HG03025 (cell line): Measurements from ENCODE around the gene PCNT.
"Not testable (repeated sequence)": the region's sequence is repeated elsewhere in the genome, so short reads cannot be mapped to it uniquely, and the experiment has no call there.

Experiments used
- ATAC-seq: cut with Tn5 transposase; IDR thresholded peaks from one replicate; pipeline ENCODE4 v1.9.1; 2021; ENCODE audit warnings: mild to moderate bottlenecking, moderate library complexity; ENCODE audit not compliant: unreplicated experiment, low FRiP score

The PCNT gene

DNA sequence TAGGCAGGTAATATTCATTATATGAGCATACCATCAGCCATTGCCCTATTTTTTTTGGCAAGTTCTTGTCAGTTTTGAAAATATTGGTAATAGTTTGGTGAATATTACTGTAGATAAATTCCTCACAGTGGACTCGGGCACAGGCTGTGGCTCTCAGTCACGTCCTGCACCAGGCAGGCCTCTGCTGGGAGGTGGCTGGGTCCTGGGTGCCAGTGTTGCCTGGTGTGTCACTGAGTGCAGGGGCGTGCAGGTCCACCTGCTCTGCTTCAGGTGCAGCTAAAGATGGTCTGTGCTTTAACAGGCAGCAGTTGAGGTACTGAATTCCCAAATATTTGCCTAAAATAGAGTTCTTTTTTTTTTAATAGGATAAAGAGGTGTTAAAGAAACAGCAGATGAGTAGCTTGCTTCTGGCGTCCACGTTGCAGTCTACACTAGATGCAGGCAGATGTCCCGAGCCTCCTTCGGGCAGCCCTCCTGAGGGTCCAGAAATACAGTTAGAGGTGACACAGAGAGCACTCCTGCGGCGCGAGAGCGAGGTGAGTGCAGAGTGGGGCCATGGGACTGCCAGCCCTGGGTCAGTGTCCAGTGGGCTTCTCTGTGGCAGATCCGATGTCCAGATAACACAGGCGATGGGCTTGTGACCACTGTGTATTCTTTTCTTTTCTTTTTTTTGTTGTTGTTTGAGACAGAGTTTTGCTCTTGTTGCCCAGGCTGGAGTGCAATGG is 77.4 kb downstream of the PCNT start:
- no peak for ATAC-seq

DNA sequence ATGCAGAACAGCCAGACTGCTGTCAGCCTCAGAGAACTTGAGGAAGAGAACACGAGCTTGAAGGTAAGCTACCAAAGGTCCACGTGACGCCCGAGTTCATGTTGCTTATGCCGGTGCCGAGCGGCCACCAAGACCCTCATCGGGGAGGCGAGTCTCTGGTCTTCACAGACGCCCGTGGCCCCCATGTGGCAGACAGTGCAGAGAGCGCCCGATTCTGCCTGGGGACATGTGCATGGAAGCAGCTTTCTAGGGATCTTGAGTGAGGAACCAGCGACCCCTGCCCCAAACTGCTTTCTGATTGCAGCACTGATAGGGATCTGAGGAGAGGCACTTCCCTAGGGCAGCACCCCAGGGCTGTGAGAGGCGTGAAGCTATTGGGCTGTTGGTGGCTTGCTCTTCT is 78.5 kb downstream of the PCNT start:
- ATAC-seq: no peak

DNA sequence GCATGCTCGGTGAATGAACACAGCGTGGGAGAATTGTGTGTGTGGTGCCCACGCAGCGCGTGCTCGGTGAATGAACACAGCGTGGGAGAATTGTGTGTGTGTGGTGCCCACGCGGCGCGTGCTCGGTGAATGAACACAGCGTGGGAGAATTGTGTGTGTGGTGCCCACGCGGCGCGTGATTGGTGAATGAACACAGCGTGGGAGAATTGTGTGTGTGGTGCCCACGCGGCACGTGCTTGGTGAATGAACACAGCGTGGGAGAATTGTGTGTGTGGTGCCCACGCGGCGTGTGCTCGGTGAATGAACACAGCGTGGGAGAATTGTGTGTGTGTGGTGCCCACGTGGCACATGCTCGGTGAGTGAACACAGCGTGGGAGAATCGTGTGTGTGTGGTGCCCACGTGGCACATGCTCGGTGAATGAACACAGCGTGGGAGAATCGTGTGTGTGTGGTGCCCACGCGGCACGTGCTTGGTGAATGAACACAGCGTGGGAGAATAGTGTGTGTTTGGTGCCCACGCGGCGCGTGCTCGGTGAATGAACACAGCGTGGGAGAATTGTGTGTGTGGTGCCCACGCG is 79.4 kb downstream of the PCNT start:
- ATAC-seq: not testable (repeated sequence)

DNA sequence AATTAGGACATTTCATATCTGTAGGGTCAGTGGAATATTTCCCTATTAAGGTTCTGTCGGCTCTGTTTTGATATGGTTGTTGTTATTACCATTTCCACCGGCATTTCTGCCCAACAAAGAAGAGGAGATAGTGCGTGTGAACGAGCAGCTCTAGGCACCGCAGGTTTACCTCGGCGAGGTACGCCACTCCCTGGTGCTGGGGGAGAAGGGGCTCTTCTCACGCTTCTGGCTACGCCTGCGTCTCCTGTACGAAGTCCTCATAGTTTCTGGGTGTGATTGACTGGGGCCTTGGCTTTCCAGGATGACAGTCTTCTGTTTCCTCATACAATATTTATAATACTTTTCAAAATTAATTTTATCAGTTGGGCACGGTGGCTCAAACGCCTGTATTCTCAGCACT is 80.3 kb downstream of the PCNT start:
- ATAC-seq: no peak

DNA sequence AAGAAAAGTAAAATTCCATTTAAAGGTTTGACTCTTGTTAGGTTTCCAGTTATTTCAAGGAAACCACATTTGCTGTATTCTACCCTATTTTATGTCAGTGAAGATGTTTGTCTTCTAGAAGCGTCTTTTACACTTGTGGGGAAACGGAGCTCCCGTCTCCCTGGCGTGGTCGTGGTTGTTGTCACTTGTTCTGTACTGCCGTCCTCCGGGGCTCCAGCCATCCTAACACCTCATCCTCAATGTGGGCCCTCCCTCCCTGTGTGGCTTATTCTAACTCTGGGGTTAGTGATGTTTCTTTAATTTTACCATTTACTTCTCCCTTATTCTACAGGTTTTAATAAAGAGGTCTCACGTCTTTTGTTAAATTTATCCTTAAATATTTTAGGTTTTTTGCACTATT is 82.0 kb downstream of the PCNT start:
- ATAC-seq: no peak

DNA sequence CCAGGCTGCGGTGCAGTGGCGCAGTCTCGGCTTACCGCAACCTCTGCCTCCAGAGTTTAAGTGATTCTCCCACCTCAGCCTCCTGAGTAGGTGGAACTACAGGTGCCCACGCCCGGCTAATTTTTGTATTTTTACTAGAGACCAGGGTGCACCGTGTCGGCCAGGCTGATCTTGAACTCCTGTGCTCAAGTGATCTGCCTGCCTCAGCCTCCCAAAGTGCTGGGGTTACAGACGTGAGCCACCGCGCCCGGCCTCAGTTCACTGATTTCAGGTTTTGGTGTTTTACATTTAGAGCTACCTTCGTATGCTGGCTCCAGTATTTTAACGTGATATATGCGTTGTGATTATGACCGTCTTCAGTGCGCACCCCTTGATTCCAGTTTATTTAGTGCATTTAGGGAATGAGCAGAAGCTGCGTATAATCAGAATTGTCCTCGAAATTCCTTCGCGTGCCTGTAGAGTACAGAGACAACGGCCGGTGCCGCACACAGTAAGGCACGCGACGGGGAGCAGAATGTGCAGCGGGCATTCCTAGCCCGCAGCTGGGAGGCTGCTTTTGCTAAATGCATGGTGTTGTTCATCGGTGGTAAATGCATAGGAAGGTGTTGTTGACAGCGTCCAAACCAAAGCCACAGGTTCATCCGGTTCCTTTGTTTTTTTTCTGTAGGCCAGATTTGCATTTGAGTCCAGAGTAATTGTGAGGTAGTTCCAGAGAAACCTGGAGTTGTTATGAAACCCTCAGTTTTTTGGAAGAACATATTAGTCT is 85.9 kb downstream of the PCNT start:
- no peak for ATAC-seq

DNA sequence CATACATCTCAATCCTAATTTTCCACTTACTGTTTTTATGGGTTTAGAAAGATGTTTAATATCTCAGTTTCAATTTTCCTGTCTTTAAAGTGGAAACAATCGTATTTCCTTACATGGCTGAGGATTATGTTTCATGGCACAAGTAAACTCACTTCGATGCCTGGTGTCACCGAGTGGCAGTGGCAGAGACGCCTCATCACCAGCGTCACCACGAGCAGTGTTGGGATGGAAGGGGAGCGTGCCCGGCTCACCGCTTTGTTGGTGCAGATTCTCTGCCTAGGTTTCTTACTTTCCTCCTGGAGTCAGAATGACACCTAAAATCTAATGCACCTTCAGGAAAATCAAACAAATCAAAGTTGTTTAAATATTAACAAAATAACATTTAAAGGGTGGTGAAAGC is 86.6 kb downstream of the PCNT start:
- no peak for ATAC-seq

DNA sequence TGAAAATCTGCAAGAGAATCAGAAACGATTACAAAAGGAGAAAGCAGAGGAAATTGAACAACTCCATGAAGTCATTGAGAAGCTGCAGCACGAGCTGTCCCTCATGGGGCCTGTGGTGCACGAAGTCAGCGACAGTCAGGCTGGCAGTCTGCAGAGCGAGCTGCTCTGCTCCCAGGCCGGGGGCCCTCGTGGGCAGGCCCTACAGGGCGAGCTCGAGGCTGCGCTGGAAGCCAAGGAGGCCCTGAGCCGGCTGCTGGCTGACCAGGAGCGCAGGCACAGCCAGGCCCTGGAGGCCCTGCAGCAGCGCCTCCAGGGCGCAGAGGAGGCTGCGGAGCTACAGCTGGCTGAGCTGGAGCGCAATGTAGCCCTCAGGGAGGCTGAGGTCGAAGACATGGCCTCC is 87.3 kb downstream of the PCNT start:
- no peak for ATAC-seq

DNA sequence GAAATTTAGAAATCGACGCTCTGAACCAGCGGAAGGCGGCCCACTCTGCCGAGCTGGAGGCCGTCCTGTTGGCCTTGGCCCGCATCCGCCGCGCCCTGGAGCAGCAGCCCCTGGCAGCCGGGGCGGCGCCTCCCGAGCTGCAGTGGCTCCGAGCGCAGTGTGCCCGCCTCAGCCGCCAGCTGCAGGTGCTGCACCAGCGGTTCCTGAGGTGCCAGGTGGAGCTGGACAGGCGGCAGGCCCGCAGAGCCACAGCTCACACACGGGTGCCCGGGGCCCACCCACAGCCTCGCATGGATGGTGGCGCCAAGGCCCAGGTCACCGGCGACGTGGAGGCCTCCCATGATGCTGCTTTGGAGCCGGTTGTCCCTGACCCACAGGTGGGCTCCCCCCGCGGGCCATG is 87.7 kb downstream of the PCNT start:
- no peak for ATAC-seq

DNA sequence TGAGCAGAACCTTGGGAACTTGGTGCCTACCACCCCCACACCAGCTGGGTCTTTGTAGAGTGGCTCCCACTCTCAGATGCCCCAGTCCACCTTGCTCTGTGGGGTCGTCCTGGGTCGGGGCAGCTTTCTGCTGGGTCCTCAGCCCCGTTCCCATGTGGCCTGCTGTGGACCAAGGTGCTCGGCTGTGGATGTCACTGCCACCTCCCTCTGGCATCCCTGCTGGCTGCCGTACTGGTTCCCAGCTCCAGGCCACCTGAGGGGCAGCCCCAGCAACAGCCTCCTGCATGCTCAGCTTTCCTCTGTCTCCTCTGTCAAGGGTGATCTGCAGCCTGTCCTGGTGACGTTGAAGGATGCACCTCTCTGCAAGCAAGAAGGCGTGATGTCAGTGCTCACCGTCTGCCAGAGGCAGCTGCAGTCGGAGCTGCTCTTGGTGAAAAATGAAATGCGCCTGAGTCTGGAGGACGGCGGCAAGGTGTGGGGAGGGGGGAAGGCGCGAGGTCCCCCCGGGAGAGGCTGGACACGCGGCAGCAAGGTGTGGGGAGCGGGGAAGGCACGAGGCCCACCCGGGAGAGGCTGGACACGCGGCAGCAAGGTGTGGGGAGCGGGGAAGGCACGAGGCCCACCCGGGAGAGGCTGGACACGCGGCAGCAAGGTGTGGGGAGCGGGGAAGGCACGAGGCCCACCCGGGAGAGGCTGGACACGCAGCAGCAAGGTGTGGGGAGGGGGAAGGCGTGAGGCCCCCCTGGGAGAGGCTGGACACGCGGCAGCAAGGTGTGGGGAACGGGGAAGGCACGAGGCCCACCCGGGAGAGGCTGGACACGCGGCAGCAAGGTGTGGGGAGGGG is 88.8 kb downstream of the PCNT start:
- ATAC-seq: no peak

DNA sequence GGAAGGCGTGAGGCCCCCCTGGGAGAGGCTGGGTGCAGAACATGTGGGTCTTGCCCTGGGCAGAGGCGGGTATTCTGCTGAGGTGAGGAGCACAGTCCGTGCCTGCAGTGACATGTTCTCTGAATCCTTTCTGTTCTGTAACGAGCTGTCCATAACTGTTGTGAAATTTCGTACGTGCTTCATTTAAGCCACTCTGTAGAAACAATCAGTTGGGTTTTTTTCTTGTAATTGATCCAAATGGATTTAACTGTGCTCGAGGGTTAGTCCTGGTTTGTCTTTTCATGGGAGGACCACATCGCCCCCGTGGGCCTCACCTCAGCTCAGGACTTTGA is 89.4 kb downstream of the PCNT start:
- ATAC-seq: no peak

DNA sequence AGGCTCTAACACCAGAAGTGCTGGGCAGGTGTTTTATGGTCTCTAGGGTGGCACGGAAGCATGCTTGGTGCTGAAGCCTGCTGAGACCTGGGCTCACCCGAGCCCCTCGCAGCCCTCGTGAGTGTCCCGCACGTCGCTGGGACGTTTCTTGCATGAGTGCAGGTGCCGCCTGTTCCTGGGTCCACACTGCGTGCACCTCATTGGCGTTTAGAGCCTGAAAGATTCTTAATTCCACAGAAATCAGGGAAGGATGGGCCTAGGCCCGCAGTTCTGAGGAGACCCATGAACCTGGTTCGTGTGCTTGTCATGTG is 91.0 kb downstream of the PCNT start:
- no peak for ATAC-seq

DNA sequence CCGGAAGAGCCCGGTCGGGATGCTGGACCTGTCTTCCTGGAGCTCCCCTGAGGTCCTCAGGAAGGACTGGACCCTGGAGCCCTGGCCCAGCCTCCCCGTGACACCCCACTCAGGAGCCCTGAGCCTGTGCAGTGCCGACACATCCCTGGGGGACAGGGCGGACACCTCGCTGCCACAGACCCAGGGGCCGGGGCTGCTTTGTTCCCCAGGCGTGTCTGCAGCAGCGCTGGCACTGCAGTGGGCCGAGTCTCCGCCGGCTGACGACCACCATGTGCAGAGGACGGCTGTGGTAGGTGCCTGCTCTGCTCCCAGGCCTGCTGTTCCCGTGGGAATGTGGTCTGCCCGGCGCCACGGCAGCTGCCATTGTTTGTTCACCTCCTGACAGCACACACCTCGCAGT is 92.6 kb downstream of the PCNT start:
- no peak for ATAC-seq

DNA sequence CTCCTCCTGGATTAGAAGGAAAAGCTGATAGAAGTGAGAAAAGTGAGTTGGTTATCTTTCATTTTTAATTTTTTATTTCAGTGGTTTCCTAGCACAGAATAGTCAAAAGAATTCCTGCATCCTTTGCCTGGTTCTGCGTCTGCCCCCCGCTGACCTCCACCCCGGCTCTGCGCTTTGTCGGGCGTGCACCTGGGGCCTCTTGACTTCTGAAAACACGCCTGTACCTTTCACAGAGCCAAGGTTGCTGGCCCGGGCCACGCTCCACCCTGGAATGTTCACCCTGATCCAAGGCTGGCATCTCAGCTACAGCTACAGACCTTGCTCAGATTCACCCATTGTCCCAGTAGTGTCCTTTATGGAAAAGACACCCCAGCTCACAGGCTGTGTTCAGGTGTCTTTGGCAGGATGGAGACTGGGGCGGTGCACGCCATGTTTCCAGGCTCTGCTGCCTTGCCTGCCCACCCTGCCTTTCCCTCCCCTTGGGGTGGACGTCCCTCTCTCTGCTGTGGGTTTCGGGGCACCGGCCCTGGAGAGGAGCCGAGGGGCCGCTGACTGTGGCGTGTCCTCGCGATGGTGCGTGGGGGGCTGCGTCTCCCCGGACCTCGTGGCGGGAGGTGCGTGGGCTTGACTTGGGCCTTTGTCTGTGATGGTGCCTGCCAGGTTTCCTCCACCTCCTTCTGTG is 94.5 kb downstream of the PCNT start:
- ATAC-seq: no peak

DNA sequence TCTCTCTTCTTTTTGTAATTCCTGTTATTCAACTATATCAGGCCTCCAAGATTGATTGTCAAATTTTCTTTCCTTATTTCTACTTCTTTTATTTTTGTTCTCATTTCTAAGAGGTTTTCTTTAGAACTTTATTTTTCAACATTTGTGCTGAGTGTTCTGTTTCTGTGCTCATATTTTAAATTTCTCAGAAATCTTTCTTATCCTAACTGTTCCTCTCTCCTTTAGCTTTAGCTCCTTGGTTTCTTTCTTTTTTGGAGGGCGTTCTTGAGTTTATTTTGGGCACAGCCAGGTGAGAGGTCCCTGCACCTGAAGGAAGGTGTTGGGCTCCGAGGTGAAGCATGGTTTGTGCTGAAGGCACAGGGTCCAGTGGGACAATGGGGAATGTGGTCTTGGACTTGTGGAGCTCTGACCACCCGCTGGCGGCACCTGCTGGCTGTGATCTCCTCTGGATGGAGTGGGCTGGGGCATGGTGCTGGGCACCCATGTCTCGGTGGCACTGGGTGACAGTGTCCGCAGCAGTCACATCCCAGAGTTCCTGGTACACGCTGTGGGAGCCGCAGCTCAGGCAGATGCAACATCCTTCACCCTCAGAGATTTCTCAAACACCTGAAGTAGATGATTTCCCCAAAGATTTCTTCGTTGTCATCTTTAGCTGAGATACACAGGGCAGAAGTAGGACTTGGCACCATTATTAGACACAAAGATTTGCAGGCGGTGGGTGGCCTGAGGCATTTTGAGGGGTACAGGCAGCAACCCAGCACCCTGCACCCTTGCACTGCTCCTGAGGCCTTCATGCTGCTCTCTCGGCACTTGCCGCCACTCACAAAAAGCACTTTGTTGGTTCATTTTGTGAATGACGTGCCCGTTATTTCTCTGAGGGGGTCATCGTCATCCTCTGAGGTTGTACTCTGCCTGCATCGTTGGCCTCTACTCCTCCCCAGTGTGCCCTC is 96.6 kb downstream of the PCNT start:
- ATAC-seq: no peak

DNA sequence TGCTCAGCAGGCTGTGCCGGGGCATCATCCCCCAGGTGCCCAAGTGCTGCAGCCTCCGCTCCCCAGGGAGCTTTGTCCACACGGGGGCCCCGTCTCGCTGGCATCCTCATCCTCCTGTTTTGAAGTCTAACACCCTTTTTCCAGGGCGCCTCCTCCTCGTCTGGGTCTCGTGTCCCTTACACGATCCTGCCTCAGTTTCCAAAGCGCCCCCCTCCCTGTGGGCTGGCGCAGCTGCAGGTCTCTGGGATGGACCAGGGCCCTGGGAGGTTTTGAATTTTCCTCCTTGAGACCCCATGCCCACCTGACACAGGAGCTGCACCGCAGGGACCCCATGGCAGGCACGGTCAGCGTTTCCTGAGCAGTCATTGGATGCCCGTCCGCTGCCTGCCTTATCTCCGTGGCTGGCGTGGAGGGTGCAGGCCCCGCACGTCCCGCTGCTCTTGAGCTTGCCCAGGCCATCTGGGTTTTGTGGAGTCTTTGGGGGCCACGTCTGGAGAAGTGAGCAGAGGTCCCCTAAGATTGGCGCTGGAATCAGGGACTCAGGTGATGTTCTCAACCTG is 97.3 kb downstream of the PCNT start:
- ATAC-seq: no peak

DNA sequence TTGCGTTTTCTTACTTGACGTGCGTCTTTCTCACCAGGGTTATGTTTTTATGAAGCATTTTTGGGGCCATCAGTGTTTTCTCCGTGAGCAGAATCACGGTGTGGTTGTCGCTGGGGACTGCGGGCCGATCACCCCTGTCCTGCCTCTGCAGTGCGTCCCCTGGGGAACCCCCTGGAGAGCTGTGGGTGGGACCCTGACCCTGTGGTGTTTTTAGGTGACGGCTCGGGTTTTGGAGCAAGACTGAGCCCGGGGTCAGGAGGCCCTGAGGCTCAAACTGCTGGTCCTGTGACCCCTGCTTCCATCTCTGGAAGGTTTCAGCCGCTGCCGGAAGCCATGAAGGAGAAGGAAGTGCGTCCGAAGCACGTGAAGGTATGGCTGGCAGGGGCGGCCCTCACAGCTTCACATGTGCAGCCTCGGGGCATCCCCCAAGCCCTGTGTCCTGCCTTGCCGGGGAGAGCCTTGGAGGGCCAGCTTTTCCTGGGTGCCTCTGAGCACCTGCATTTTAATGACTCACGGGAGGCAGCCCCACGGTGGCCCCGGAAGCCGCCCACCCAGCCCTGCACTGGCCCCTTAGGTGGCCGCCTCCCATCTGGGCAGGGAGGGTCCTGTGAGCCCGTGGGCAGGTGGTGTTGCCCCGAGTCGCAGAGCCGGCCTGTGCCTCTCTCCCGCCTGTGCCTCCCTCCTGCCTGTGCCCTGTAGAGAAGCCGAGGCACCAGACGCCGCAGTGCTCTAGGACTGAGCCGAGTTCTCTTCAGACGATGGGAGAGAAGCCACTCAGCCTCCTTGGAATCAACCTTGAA is 98.0 kb downstream of the PCNT start:
- no peak for ATAC-seq

DNA sequence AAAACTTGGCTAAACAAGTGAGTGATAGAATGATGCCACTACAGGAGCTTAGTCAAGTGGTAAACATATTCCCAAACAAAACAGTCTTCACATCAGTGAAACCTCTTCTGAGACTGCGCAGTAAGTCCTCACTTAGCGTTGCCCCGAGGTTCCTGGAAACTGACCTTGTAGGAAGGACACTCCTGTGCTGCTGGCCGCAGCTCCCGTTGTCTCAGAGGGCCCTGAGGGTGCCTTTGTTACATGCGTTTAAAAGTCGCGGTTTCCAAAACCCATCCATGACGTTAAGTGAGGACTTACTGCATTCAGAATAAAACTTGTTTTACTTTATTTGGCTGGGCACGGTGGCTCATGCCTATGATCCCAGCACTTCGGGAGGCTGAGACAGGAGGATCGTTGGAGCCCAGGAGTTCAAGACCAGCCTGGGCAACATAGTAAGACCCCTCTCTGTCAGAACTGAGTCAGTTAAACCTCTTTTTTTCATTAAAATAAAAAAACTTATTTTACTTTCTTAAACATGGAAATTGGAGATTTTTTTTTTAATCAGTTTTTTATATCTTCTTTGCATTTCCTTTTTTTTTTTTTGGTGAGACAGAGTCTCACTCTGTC is 98.8 kb downstream of the PCNT start:
- ATAC-seq: no peak
